NCI-H2196 treated with DMSO at 0.1 percent for 48 hours (cell line): Measurements from ENCODE around the gene P3H3.

Experiments
- DNase-seq: peaks from one replicate; lab custom pipeline; 2025; ENCODE audit not compliant: unreplicated experiment; lab: John Stamatoyannopoulos, UW

The P3H3 gene

GRCh38 chr12:6842075-6842474, 13.9 kb downstream of the P3H3 start:
- no peak for DNase-seq

- no peak for DNase-seq
These were observed 15.1 kb downstream of the P3H3 start for GRCh38 chr12:6843118-6843902.

GRCh38 chr12:6845395-6845794, 17.2 kb downstream of the P3H3 start:
- DNase-seq = no peak

GRCh38 chr12:6846316-6846869, 18.2 kb downstream of the P3H3 start:
- DNase-seq = no peak

GRCh38 chr12:6847676-6848075, 19.5 kb downstream of the P3H3 start:
- no peak for DNase-seq

GRCh38 chr12:6849427-6849826, 21.2 kb downstream of the P3H3 start:
- no peak for DNase-seq

GRCh38 chr12:6849976-6850560, 21.9 kb downstream of the P3H3 start:
- DNase-seq = no peak

- no peak for DNase-seq
These were observed 22.6 kb downstream of the P3H3 start for GRCh38 chr12:6850796-6851152.

- DNase-seq = peak; percentile 86
These were observed 23.1 kb downstream of the P3H3 start, which contains the start of gene CDCA3 for GRCh38 chr12:6851153-6851920. Gene CDCA3, minus strand, starts transcription at chr12:6851286. Its CDS starts 334 bp downstream, at chr12:6850952.

GRCh38 chr12:6851921-6852650, 23.9 kb downstream of the P3H3 start, which contains the start of gene USP5:
Gene USP5, plus strand, starts transcription at chr12:6852150. Its CDS starts 30 bp downstream, at chr12:6852180.
- peak; percentile 88 for DNase-seq

- DNase-seq = no peak
These were observed 24.6 kb downstream of the P3H3 start for GRCh38 chr12:6852651-6853354.

GRCh38 chr12:6853626-6854025, 25.4 kb downstream of the P3H3 start:
- no peak for DNase-seq

GRCh38 chr12:6854036-6854435, 25.8 kb downstream of the P3H3 start:
- no peak for DNase-seq

- no peak for DNase-seq
These were observed 27.1 kb downstream of the P3H3 start for GRCh38 chr12:6855322-6855721.

- DNase-seq = no peak
These were observed 30.6 kb downstream of the P3H3 start for GRCh38 chr12:6858799-6859198.

GRCh38 chr12:6860116-6860515, 31.9 kb downstream of the P3H3 start:
- no peak for DNase-seq

- DNase-seq = no peak
These were observed 32.7 kb downstream of the P3H3 start for GRCh38 chr12:6860942-6861341.

- DNase-seq = no peak
These were observed 33.2 kb downstream of the P3H3 start for GRCh38 chr12:6861391-6861790.

GRCh38 chr12:6863033-6863432, 34.8 kb downstream of the P3H3 start:
- no peak for DNase-seq

- DNase-seq = no peak
These were observed 35.5 kb downstream of the P3H3 start for GRCh38 chr12:6863586-6864321.
